WTC11 (cell line): ENCODE results near the gene TWF2.

Experiments
- CREB1 ChIP-seq: sonication (generic); formaldehyde crosslinking; IDR thresholded peaks from 2 replicates; pipeline ENCODE4 v1.8.0; 2023; ENCODE audit warnings: mild to moderate bottlenecking, missing genetic modification reagents
- ELF4 ChIP-seq: sonication (generic); formaldehyde crosslinking; IDR thresholded peaks from 2 replicates; pipeline ENCODE4 v1.8.1; 2022; ENCODE audit warnings: low read depth, mild to moderate bottlenecking, moderate library complexity, missing genetic modification reagents
- FOXK1 ChIP-seq: sonication (generic); formaldehyde crosslinking; IDR thresholded peaks from 2 replicates; pipeline ENCODE4 v1.8.0; 2022; ENCODE audit warnings: mild to moderate bottlenecking, moderate library complexity, missing genetic modification reagents
- JUN ChIP-seq: sonication (generic); formaldehyde crosslinking; IDR thresholded peaks from 2 replicates; pipeline ENCODE4 v1.8.0; 2023; ENCODE audit warnings: mild to moderate bottlenecking, missing genetic modification reagents
- TCF7 ChIP-seq: sonication (generic); formaldehyde crosslinking; IDR thresholded peaks from 2 replicates; pipeline ENCODE4 v1.8.0; 2022; ENCODE audit warnings: mild to moderate bottlenecking, low read depth, missing genetic modification reagents, moderate library complexity
- ZNF121 ChIP-seq: sonication (generic); formaldehyde crosslinking; IDR thresholded peaks from 2 replicates; pipeline ENCODE4 v1.8.0; 2023; ENCODE audit warnings: missing genetic modification reagents
- TF ChIP-seq, protein P1 (sequence below): sonication (generic); formaldehyde crosslinking; conservative IDR thresholded peaks from 2 replicates; pipeline ENCODE4 v1.8.1; 2023; ENCODE audit warnings: mild to moderate bottlenecking, low read depth, missing genetic modification reagents, moderate library complexity
- TF ChIP-seq, protein P2 (sequence below): sonication (generic); formaldehyde crosslinking; IDR thresholded peaks from 2 replicates; pipeline ENCODE4 v1.8.1; 2022; ENCODE audit warnings: mild to moderate bottlenecking, missing genetic modification reagents, moderate library complexity, borderline replicate concordance
- TF ChIP-seq, protein P3 (sequence below): sonication (generic); formaldehyde crosslinking; IDR thresholded peaks from 2 replicates; pipeline ENCODE4 v1.8.1; 2023; ENCODE audit warnings: mild to moderate bottlenecking, moderate library complexity, missing genetic modification reagents
- TF ChIP-seq, protein P4 (sequence below): sonication (generic); formaldehyde crosslinking; conservative IDR thresholded peaks from 2 replicates; pipeline ENCODE4 v1.8.1; 2022; ENCODE audit warnings: mild to moderate bottlenecking, missing genetic modification reagents
- TF ChIP-seq, protein P5 (sequence below): sonication (generic); formaldehyde crosslinking; IDR thresholded peaks from 2 replicates; pipeline ENCODE4 v1.8.1; 2022; ENCODE audit warnings: low read depth, mild to moderate bottlenecking, moderate library complexity, missing genetic modification reagents, borderline replicate concordance

DNA sequence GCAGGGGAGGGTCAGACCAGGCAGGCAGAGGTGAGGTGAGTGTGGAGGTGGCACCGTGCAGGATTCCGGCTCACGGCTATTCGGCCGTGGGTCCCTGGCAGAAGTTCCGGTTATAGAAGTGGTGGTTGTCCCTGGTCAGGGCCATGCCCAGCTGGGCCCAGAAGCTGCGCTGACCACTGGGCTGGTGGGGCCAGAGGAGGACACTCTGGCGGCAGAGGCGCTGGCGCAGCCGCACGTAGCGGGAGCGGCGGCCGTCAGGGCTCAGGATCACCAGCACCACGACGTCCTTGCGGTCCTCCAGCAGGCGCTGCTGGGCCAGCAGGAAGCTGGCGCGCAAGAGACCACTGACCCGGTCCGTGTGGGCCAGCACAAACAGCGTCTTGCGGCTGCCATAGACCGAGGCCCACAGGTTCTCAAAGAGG lies 17.8 kb downstream of the TWF2 start:
- no peak for TF ChIP-seq ZNF121 (CRISPR knock-in tag)
- no peak for TF ChIP-seq TCF7 (CRISPR knock-in tag)
- TF ChIP-seq, protein P1, sequence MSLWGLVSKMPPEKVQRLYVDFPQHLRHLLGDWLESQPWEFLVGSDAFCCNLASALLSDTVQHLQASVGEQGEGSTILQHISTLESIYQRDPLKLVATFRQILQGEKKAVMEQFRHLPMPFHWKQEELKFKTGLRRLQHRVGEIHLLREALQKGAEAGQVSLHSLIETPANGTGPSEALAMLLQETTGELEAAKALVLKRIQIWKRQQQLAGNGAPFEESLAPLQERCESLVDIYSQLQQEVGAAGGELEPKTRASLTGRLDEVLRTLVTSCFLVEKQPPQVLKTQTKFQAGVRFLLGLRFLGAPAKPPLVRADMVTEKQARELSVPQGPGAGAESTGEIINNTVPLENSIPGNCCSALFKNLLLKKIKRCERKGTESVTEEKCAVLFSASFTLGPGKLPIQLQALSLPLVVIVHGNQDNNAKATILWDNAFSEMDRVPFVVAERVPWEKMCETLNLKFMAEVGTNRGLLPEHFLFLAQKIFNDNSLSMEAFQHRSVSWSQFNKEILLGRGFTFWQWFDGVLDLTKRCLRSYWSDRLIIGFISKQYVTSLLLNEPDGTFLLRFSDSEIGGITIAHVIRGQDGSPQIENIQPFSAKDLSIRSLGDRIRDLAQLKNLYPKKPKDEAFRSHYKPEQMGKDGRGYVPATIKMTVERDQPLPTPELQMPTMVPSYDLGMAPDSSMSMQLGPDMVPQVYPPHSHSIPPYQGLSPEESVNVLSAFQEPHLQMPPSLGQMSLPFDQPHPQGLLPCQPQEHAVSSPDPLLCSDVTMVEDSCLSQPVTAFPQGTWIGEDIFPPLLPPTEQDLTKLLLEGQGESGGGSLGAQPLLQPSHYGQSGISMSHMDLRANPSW (CRISPR knock-in tag), result no peak
- TF ChIP-seq CREB1, result no peak
- TF ChIP-seq, protein P2, sequence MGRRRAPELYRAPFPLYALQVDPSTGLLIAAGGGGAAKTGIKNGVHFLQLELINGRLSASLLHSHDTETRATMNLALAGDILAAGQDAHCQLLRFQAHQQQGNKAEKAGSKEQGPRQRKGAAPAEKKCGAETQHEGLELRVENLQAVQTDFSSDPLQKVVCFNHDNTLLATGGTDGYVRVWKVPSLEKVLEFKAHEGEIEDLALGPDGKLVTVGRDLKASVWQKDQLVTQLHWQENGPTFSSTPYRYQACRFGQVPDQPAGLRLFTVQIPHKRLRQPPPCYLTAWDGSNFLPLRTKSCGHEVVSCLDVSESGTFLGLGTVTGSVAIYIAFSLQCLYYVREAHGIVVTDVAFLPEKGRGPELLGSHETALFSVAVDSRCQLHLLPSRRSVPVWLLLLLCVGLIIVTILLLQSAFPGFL (CRISPR knock-in tag), result no peak
- TF ChIP-seq, protein P3, sequence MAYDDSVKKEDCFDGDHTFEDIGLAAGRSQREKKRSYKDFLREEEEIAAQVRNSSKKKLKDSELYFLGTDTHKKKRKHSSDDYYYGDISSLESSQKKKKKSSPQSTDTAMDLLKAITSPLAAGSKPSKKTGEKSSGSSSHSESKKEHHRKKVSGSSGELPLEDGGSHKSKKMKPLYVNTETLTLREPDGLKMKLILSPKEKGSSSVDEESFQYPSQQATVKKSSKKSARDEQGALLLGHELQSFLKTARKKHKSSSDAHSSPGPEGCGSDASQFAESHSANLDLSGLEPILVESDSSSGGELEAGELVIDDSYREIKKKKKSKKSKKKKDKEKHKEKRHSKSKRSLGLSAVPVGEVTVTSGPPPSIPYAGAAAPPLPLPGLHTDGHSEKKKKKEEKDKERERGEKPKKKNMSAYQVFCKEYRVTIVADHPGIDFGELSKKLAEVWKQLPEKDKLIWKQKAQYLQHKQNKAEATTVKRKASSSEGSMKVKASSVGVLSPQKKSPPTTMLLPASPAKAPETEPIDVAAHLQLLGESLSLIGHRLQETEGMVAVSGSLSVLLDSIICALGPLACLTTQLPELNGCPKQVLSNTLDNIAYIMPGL (CRISPR knock-in tag), result no peak
- no peak for TF ChIP-seq ELF4
- TF ChIP-seq FOXK1, result no peak
- TF ChIP-seq, protein P4, sequence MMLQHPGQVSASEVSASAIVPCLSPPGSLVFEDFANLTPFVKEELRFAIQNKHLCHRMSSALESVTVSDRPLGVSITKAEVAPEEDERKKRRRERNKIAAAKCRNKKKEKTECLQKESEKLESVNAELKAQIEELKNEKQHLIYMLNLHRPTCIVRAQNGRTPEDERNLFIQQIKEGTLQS (CRISPR knock-in tag), result no peak
- TF ChIP-seq, protein P5, sequence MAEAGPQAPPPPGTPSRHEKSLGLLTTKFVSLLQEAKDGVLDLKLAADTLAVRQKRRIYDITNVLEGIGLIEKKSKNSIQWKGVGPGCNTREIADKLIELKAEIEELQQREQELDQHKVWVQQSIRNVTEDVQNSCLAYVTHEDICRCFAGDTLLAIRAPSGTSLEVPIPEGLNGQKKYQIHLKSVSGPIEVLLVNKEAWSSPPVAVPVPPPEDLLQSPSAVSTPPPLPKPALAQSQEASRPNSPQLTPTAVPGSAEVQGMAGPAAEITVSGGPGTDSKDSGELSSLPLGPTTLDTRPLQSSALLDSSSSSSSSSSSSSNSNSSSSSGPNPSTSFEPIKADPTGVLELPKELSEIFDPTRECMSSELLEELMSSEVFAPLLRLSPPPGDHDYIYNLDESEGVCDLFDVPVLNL (CRISPR knock-in tag), result no peak
- TF ChIP-seq JUN (CRISPR knock-in tag), result no peak
